PC-9 (cell line): ENCODE results near the gene OR10J1. TPM values are rescaled to one million over a fixed set of nuclear protein-coding genes. Genes with fewer than 3 reads are reported as not detected.

Experiments used
- Bru-seq: library from RNA; stranded (reverse); fragments of 400-500 nt; gene quantifications from one replicate; lab custom pipeline; 2021; lab: Mats Ljungman, UMichigan
- BruChase-seq, 2 experiments: library from RNA; stranded (reverse); fragments of 400-500 nt; gene quantifications; one replicate each; lab custom pipeline; 2021; lab: Mats Ljungman, UMichigan
- BruUV-seq: library from RNA; stranded (reverse); fragments of 400-500 nt; replicated peaks from 2 replicates; lab custom pipeline; 2021; lab: Mats Ljungman, UMichigan
- CTCF ChIA-PET: fragments of 300-600 bp; sonication (Branson Sonifier 250); formaldehyde crosslinking; loops from one replicate; lab custom pipeline; 2022; ENCODE audit warnings: antibody characterized with exemption; lab: Charles Lee
- POLR2A ChIA-PET: fragments of 300-600 bp; sonication (Branson Sonifier 250); formaldehyde crosslinking; loops from one replicate; lab custom pipeline; 2022; ENCODE audit warnings: antibody characterized with exemption; ENCODE audit not compliant: unreplicated experiment; lab: Charles Lee
- DNase-seq, 2 experiments: peaks; one replicate each; pipeline versions ENCODE4 v3.0.0 to v3.0.0-alpha.2; 2015 to 2022; ENCODE audit warnings: mixed read lengths in 1 of 2
- H2AFZ ChIP-seq: fragments of 200-600 bp; sonication (generic); 2 replicates; pipeline ENCODE4 v1.8.1; 2017; ENCODE audit warnings: antibody characterized with exemption
- H3F3A ChIP-seq: fragments of 200-600 bp; sonication (generic); 2 replicates; pipeline ENCODE4 v1.8.1; 2017; ENCODE audit warnings: antibody characterized with exemption, mild to moderate bottlenecking, low read depth; ENCODE audit not compliant: insufficient read depth
- H3K27ac ChIP-seq: fragments of 200-600 bp; sonication (generic); 2 replicates; pipeline ENCODE4 v1.6.1; 2016; ENCODE audit warnings: mixed run types
- H3K27me3 ChIP-seq: fragments of 200-600 bp; sonication (generic); 2 replicates; pipeline ENCODE4 v1.6.1; 2016; ENCODE audit warnings: low read depth, mixed run types; ENCODE audit not compliant: insufficient read depth
- H3K36me3 ChIP-seq: fragments of 200-600 bp; sonication (generic); 2 replicates; pipeline ENCODE4 v1.6.1; 2016; ENCODE audit warnings: low read depth, mixed run types
- H3K4me1 ChIP-seq: fragments of 200-600 bp; sonication (generic); replicated peaks from 2 replicates; pipeline ENCODE4 v1.6.1; 2016; ENCODE audit warnings: mixed run types; ENCODE audit not compliant: insufficient read depth
- H3K4me2 ChIP-seq: fragments of 200-600 bp; sonication (generic); 2 replicates; pipeline ENCODE4 v1.6.1; 2017; ENCODE audit warnings: mixed run types
- H3K4me3 ChIP-seq: fragments of 200-600 bp; sonication (generic); 2 replicates; pipeline ENCODE4 v1.6.1; 2016; ENCODE audit warnings: mixed run types
- H3K79me2 ChIP-seq: fragments of 200-600 bp; sonication (generic); 2 replicates; pipeline ENCODE4 v1.6.1; 2017; ENCODE audit warnings: low read depth, mixed run types
- H3K9me2 ChIP-seq: fragments of 200-600 bp; sonication (generic); 2 replicates; pipeline ENCODE4 v1.8.1; 2017; ENCODE audit warnings: mild to moderate bottlenecking; ENCODE audit not compliant: insufficient read depth
- H3K9me3 ChIP-seq: fragments of 200-600 bp; sonication (generic); 2 replicates; pipeline ENCODE4 v1.8.1; 2016; ENCODE audit warnings: low read depth; ENCODE audit not compliant: insufficient read depth
- H4K20me1 ChIP-seq: fragments of 200-600 bp; sonication (generic); 2 replicates; pipeline ENCODE4 v1.8.1; 2017; ENCODE audit not compliant: insufficient read depth
- CTCF ChIP-seq: fragments of 200-600 bp; sonication (generic); conservative IDR thresholded peaks from 2 replicates; pipeline ENCODE4 v1.6.1; 2017; ENCODE audit warnings: mixed run types, antibody characterized with exemption, mild to moderate bottlenecking, moderate library complexity
- EZH2 ChIP-seq: fragments of 200-600 bp; sonication (generic); IDR thresholded peaks from 2 replicates; pipeline ENCODE4 v1.8.0; 2017; ENCODE audit warnings: antibody characterized with exemption, low read depth
- intact Hi-C: fragments of 100-400 bp; cut with micrococcal nuclease; formaldehyde crosslinking; loops from one replicate; pipeline ENCODE4 v1.10.0; 2022; ENCODE audit not compliant: unreplicated experiment
- long read RNA-seq: library from polyadenylated mRNA; stranded (forward); transcript quantifications from one replicate; pipeline ENCODE4 v2.0.0, GENCODE V29; 2022
- total RNA-seq: library from RNA; stranded (reverse); gene quantifications from 2 replicates; pipeline ENCODE4 v1.2.3, GENCODE V29; 2021

The OR10J1 gene
- total RNA-seq, result not detected in 2 replicates
- not detected for Bru-seq, nascent RNA
- not detected for BruChase-seq, experiment 1, labeled RNA remaining after a 2-hour chase
- not detected for BruChase-seq, experiment 2, labeled RNA remaining after a 6-hour chase
- long read RNA-seq, result 0 reads

- no peak for DNase-seq
- Histone ChIP-seq H3K4me1 (no peaks in the 10 kb centered on the region), H3K79me2 (no peaks in the 10 kb centered on the region), H3K9me2 (no peaks in the 10 kb centered on the region), H3K4me3 (no peak within 1 kb of the TSS), H3K27ac (no peak within 1 kb of the TSS), H3K27me3 (no peaks in the 10 kb centered on the region), H3K4me2 (no peak within 1 kb of the TSS), H3F3A (no peaks in the 10 kb centered on the region), H4K20me1 (no peaks in the 10 kb centered on the region), H3K9me3 (no peaks in the 10 kb centered on the region), H3K36me3 (no peaks in the 10 kb centered on the region), H2AFZ (no peak within 1 kb of the TSS)
- intact Hi-C loops, result no loop called here
- TF ChIP-seq CTCF, result no peak
- no peak for TF ChIP-seq EZH2
- BruUV-seq, result no TSS peak
- POLR2A ChIA-PET, result no interaction called here
- CTCF ChIA-PET, result no interaction called here
These were observed at the start of gene OR10J1 for GRCh38 chr1:159439422-159439821. Gene OR10J1, plus strand, starts transcription at chr1:159439722. Its CDS starts 70 bp downstream, at chr1:159439792.

GRCh38 chr1:159406821-159407220 lies 32.7 kb upstream of the OR10J1 start:
- Histone ChIP-seq H3K4me1 (no peaks in the 10 kb centered on the region), H3F3A (no peaks in the 10 kb centered on the region), H3K4me2 (no peak overlapping the region), H3K9me2 (no peaks in the 10 kb centered on the region), H3K36me3 (no peaks in the 10 kb centered on the region), H2AFZ (no peak overlapping the region), H3K79me2 (no peaks in the 10 kb centered on the region), H4K20me1 (no peaks in the 10 kb centered on the region), H3K9me3 (no peaks in the 10 kb centered on the region), H3K4me3 (no peak overlapping the region), H3K27me3 (no peaks in the 10 kb centered on the region), H3K27ac (no peak overlapping the region)
- DNase-seq, result no peak
- intact Hi-C loops, result no loop called here
- CTCF ChIA-PET, result no interaction called here
- BruUV-seq, result no TSS peak
- POLR2A ChIA-PET, result no interaction called here
- TF ChIP-seq EZH2, result no peak
- no peak for TF ChIP-seq CTCF

GRCh38 chr1:159408862-159409400 lies 30.6 kb upstream of the OR10J1 start:
- Histone ChIP-seq H3K9me2 (no peaks in the 10 kb centered on the region), H2AFZ (no peak overlapping the region), H3F3A (no peaks in the 10 kb centered on the region), H3K27me3 (no peaks in the 10 kb centered on the region), H3K79me2 (no peaks in the 10 kb centered on the region), H3K4me3 (no peak overlapping the region), H4K20me1 (no peaks in the 10 kb centered on the region), H3K27ac (no peak overlapping the region), H3K36me3 (no peaks in the 10 kb centered on the region), H3K9me3 (no peaks in the 10 kb centered on the region), H3K4me2 (no peak overlapping the region), H3K4me1 (no peaks in the 10 kb centered on the region)
- intact Hi-C loops, result no loop called here
- CTCF ChIA-PET, result no interaction called here
- DNase-seq, result no peak
- BruUV-seq, result no TSS peak
- TF ChIP-seq EZH2 (no peak), CTCF (no peak)
- POLR2A ChIA-PET, result no interaction called here
